Motor neuron (in vitro differentiated cells): ENCODE measurements around the gene RRAS2. TPM values are rescaled to one million over a fixed set of nuclear protein-coding genes. Genes with fewer than 3 reads are reported as not detected.

Source experiments
- ATAC-seq, 8 experiments: fragments of 200-7000 bp; cut with Tn5 transposase; replicated peaks in 6 of 8; 2 replicates each; pipeline ENCODE4 v1.8.0; 2021; ENCODE audit warnings: mild to moderate bottlenecking in 8 of 8, moderate library complexity in 8 of 8
- H3K27ac ChIP-seq, 2 donors: fragments of 250-450 bp; sonication (Bioruptor Pico); 2 replicates each; pipeline ENCODE4 v1.9.0; 2021; ENCODE audit warnings: antibody characterized with exemption in 2 of 2, mild to moderate bottlenecking in 2 of 2, moderate library complexity in 1 of 2
- H3K4me1 ChIP-seq, 2 donors: fragments of 250-450 bp; sonication (Bioruptor Pico); replicated peaks in 1 of 2; 2 replicates each; pipeline ENCODE4 v1.6.1; 2021; ENCODE audit warnings: antibody characterized with exemption in 2 of 2, mild to moderate bottlenecking in 2 of 2, moderate library complexity in 1 of 2
- H3K4me3 ChIP-seq, 5 donors: fragments of 250-450 bp; sonication (Bioruptor Pico); 2 replicates each; pipeline ENCODE4 v1.9.0; 2021; ENCODE audit warnings: antibody characterized with exemption in 5 of 5, mild to moderate bottlenecking in 5 of 5, moderate library complexity in 4 of 5
- WGBS, 10 experiments: fragments of 450-650 bp; shearing (Covaris generic); methylation state at CpG; one replicate each; pipeline ENCODE4 v1.0.0; 2022; 5-methylcytosine and 5-hydroxymethylcytosine counted together
- in situ Hi-C, 9 experiments: fragments of 400-800 bp; cut with MboI; loops; one replicate each; pipeline ENCODE4 v1.15.0; 2021; ENCODE audit warnings: low sequenced_read_pairs in 9 of 9, low pct_unique_long_range_greater_than_20kb in 2 of 9; ENCODE audit not compliant: unreplicated experiment in 9 of 9
- total RNA-seq, 8 experiments: library from RNA; unstranded; fragments of 300-600 nt; gene quantifications; 2 replicates each; pipeline versions ENCODE4 v1.2.3 to v1.2.4, GENCODE V29; 2022

The RRAS2 gene
- total RNA-seq, 8 experiments from 2014 or later, result 12.8 to 58.0 (median 22.4) TPM

GRCh38 chr11:14381968-14382367, 23.0 kb upstream of the RRAS2 start:
- in situ Hi-C loops, result no loop called here
- Histone ChIP-seq H3K27ac (no peak overlapping the region), H3K4me1 (peaks cover 2 to 13% of the 10 kb centered on the region in 2 donors), H3K4me3 (no peak overlapping the region)
- WGBS, 10 experiments, result 32 to 95% (median 82%) methylated on average over 3 to 4 of the region's 4 CpGs; no CpG with 5 or more reads in 2 of the 10 experiments
- ATAC-seq, result no peak

GRCh38 chr11:14380947-14381561, 22.1 kb upstream of the RRAS2 start:
- WGBS, 10 experiments, result 0 to 20% (median 1%) methylated on average over 1 to 17 of the region's 54 CpGs
- Histone ChIP-seq H3K27ac (no peak overlapping the region), H3K4me1 (peaks cover 0 to 5% of the 10 kb centered on the region in 2 donors), H3K4me3 (peak overlapping the region; percentile 31 to 57 (median 42))
- in situ Hi-C loops, result no loop called here
- ATAC-seq, result peak; percentile 94 to 97 (median 96)

GRCh38 chr11:14380125-14380936, 21.3 kb upstream of the RRAS2 start:
- Histone ChIP-seq H3K4me1 (peaks cover 0 to 5% of the 10 kb centered on the region in 2 donors), H3K4me3 (peak overlapping the region; percentile 31 to 57 (median 42)), H3K27ac (no peak overlapping the region)
- 41 to 80% (median 64%) methylated on average over 4 to 13 of the region's 14 CpGs; no CpG with 5 or more reads in 1 of the 10 experiments for WGBS, 10 experiments
- no peak for ATAC-seq
- in situ Hi-C loops, result no loop called here

GRCh38 chr11:14378171-14378570, 19.2 kb upstream of the RRAS2 start:
- Histone ChIP-seq H3K27ac (no peak overlapping the region), H3K4me3 (no peak overlapping the region), H3K4me1 (peaks cover 0 to 5% of the 10 kb centered on the region in 2 donors)
- in situ Hi-C loops, result no loop called here
- ATAC-seq, result no peak

GRCh38 chr11:14376920-14377319, 17.9 kb upstream of the RRAS2 start:
- no peak overlapping the region for H3K27ac ChIP-seq
- H3K4me3 ChIP-seq, result no peak overlapping the region
- in situ Hi-C loops, result no loop called here
- no peak for ATAC-seq
- WGBS, 10 experiments, result 20 to 100% (median 80%) methylated on average over 1 to 2 of the region's 2 CpGs; no CpG with 5 or more reads in 4 of the 10 experiments
- H3K4me1 ChIP-seq, result peaks cover 0 to 5% of the 10 kb centered on the region in 2 donors

- ATAC-seq, result peak in 1 of 8 experiments; percentile 39
- Histone ChIP-seq H3K4me3 (no peak overlapping the region), H3K4me1 (no peaks in the 10 kb centered on the region), H3K27ac (no peak overlapping the region)
- in situ Hi-C loops, result no loop called here
- WGBS, 10 experiments, result 44 to 97% (median 82%) methylated on average over 2 to 4 of the region's 4 CpGs
These were observed 16.2 kb upstream of the RRAS2 start for GRCh38 chr11:14374922-14375830.

- Histone ChIP-seq H3K27ac (no peak overlapping the region), H3K4me3 (no peak overlapping the region), H3K4me1 (no peaks in the 10 kb centered on the region)
- peak in 1 of 8 experiments; percentile 69 for ATAC-seq
- in situ Hi-C loops, result no loop called here
- 0 to 100% (median 52%) methylated on average over 1 to 2 of the region's 2 CpGs; no CpG with 5 or more reads in 1 of the 10 experiments for WGBS, 10 experiments
These were observed 15.1 kb upstream of the RRAS2 start for GRCh38 chr11:14373941-14374646.

GRCh38 chr11:14372011-14372410, 13.0 kb upstream of the RRAS2 start:
- H3K27ac ChIP-seq, result no peak overlapping the region
- no peak for ATAC-seq
- WGBS, 10 experiments, result 86 to 100% (median 100%) methylated on average over 1 of the region's 2 CpGs; no CpG with 5 or more reads in 4 of the 10 experiments
- H3K4me1 ChIP-seq, result no peaks in the 10 kb centered on the region
- in situ Hi-C loops, result no loop called here
- no peak overlapping the region for H3K4me3 ChIP-seq

GRCh38 chr11:14371249-14371648, 12.3 kb upstream of the RRAS2 start:
- Histone ChIP-seq H3K4me3 (no peak overlapping the region), H3K4me1 (no peaks in the 10 kb centered on the region), H3K27ac (no peak overlapping the region)
- in situ Hi-C loops, result no loop called here
- no peak for ATAC-seq

GRCh38 chr11:14370496-14370895, 11.5 kb upstream of the RRAS2 start:
- no peak for ATAC-seq
- 0 to 31% (median 13%) methylated on average over 1 of the region's 1 CpG; no CpG with 5 or more reads in 5 of the 10 experiments for WGBS, 10 experiments
- in situ Hi-C loops, result no loop called here
- Histone ChIP-seq H3K4me1 (no peaks in the 10 kb centered on the region), H3K4me3 (no peak overlapping the region), H3K27ac (no peak overlapping the region)

- Histone ChIP-seq H3K4me1 (no peaks in the 10 kb centered on the region), H3K27ac (no peak overlapping the region), H3K4me3 (no peak overlapping the region)
- no peak for ATAC-seq
- in situ Hi-C loops, result no loop called here
These were observed 10.6 kb upstream of the RRAS2 start for GRCh38 chr11:14369598-14369997.

GRCh38 chr11:14366936-14367335, 8.0 kb upstream of the RRAS2 start:
- in situ Hi-C loops, result no loop called here
- H3K27ac ChIP-seq, result no peak overlapping the region
- no peak for ATAC-seq
- no peak overlapping the region for H3K4me3 ChIP-seq
- peaks cover 0 to 5% of the 10 kb centered on the region in 2 donors for H3K4me1 ChIP-seq
